ENCODE measurements around the gene ZNF654. TPM values are rescaled to one million over a fixed set of nuclear protein-coding genes. Genes with fewer than 3 reads are reported as not detected.
"Not testable (repeated sequence)": the region's sequence is repeated elsewhere in the genome, so short reads cannot be mapped to it uniquely, and the experiment has no call there.

The ZNF654 gene
- total RNA-seq, 1 experiment from 2014 or later = 25.0 TPM

DNA sequence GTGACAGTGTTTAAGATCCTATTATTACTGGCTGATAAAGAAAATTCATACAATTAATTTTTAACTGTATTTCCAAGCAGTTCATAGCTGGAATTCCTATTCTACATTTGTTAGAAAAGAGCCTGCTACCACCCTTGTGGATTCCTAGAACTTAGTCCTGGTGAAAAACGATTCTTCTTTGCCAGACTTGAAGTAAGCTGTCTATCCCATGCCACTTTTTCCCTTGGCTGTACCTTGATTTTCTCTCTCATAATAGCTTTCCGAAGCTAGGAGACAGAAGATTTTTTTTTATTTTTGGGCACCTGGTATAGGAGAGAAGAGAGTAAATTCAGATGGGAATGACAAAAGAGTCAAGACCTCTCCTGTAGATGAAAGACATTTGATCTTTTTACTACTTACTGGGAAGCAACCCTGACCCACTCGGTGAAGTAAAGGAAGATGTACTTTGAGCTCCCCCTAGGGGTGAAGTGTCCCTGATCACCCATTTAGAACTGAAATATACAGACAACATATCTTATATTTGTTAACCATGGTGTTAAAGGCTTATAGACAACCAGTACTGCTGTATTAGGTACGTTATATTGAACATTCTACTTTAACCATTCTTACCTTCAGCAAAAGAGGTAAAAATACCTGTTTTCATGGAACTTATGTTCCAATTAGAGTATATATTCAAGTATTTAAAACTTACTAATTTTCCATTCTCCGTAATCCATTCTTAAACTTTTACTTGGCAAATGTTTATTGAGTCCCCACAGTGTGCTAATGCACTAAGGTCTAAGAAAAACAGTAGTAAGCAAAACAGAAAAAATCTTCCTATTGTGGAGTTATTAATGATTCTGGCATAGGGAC, 54.5 kb downstream of the ZNF654 start:
- Histone ChIP-seq H3K27ac (ENCODE audit: low read depth, low read length, poor library complexity, severe bottlenecking) (peak overlapping the region; percentile 41), H3K36me3 (ENCODE audit: insufficient read depth, low read length, poor library complexity, severe bottlenecking) (peaks cover 5% of the 10 kb centered on the region), H3K27me3 (replicated peaks; ENCODE audit: insufficient read depth, low read depth, low read length, poor library complexity) (no peaks in the 10 kb centered on the region), H3K4me1 (ENCODE audit: insufficient read depth, low read length, poor library complexity, severe bottlenecking) (peaks cover 18% of the 10 kb centered on the region), H3K9me3 (ENCODE audit: low read depth, low read length, poor library complexity, severe bottlenecking) (no peaks in the 10 kb centered on the region), H3K4me3 (ENCODE audit: low read depth, low read length, poor library complexity, severe bottlenecking) (no peak overlapping the region)
- ChIA-PET CTCF (interaction anchor here (0.7 to 1.5 kb wide), 6 partner anchors 10 to 185 kb away, joined by 3 to 6 read pairs (median 4); no protein-coding TSS in a partner anchor), POLR2A (ENCODE audit: low non-redundant PET) (no interaction called here)
- BruUV-seq (replicated peaks) = no TSS peak
- TF ChIP-seq, protein P1, sequence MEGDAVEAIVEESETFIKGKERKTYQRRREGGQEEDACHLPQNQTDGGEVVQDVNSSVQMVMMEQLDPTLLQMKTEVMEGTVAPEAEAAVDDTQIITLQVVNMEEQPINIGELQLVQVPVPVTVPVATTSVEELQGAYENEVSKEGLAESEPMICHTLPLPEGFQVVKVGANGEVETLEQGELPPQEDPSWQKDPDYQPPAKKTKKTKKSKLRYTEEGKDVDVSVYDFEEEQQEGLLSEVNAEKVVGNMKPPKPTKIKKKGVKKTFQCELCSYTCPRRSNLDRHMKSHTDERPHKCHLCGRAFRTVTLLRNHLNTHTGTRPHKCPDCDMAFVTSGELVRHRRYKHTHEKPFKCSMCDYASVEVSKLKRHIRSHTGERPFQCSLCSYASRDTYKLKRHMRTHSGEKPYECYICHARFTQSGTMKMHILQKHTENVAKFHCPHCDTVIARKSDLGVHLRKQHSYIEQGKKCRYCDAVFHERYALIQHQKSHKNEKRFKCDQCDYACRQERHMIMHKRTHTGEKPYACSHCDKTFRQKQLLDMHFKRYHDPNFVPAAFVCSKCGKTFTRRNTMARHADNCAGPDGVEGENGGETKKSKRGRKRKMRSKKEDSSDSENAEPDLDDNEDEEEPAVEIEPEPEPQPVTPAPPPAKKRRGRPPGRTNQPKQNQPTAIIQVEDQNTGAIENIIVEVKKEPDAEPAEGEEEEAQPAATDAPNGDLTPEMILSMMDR (conservative IDR thresholded peaks at IDR 0.05; ENCODE audit: low read depth, low read length) = peak; percentile 85
- TF ChIP-seq EZH2 (IDR thresholded peaks at IDR 0.05; ENCODE audit: borderline replicate concordance, low read depth, low read length, poor library complexity, severe bottlenecking) = no peak
- DNase-seq (ENCODE audit: low spot score) = peak; percentile 88
- intact Hi-C loops (cut with micrococcal nuclease; ENCODE audit: unreplicated experiment) = loop anchor here (1.0 to 2.0 kb wide), 2 partner anchors 107 to 815 kb away; no protein-coding TSS in a partner anchor

DNA sequence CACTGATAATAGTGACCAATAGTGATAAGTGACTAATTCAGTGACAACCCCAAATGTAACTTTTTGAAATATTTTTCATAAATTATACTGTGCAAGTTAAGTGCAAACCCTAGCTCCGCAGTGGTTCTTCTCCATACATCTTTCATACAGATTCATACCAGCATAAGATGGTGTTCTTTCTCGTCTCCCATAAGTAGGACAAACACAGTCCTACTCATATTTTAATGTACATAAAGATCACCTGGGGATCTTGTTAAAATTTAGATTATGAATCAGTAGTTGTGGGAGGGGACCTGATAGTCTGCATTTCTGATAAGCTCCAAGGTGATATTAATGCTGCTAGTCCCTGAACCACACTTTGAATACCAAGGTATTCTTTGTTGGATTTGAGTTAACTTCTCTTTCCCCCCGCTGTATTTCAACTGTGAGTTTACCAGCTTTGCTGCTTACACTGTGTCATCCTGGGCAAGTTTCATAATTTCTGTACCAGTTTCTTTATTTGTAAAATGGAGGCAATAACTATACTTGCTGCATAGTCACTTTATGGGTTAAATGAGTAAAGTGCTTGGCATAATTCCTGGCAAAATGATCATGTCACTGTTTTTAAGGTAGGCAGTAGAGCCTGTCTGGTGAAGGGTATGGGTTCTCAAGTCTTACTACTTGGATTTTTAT, 56.0 kb downstream of the ZNF654 start:
- peaks cover 18% of the 10 kb centered on the region for H3K4me1 ChIP-seq (ENCODE audit: insufficient read depth, low read length, poor library complexity, severe bottlenecking)
- ChIA-PET POLR2A (ENCODE audit: low non-redundant PET) (no interaction called here), CTCF (no interaction called here)
- no peaks in the 10 kb centered on the region for H3K27me3 ChIP-seq (replicated peaks; ENCODE audit: insufficient read depth, low read depth, low read length, poor library complexity)
- no peak overlapping the region for H3K27ac ChIP-seq (ENCODE audit: low read depth, low read length, poor library complexity, severe bottlenecking)
- TF ChIP-seq EZH2 (IDR thresholded peaks at IDR 0.05; ENCODE audit: borderline replicate concordance, low read depth, low read length, poor library complexity, severe bottlenecking) = no peak
- TF ChIP-seq, protein P1 (conservative IDR thresholded peaks at IDR 0.05; ENCODE audit: low read depth, low read length) = no peak
- BruUV-seq (replicated peaks) = no TSS peak
- DNase-seq (ENCODE audit: low spot score) = no peak
- peaks cover 5% of the 10 kb centered on the region for H3K36me3 ChIP-seq (ENCODE audit: insufficient read depth, low read length, poor library complexity, severe bottlenecking)
- H3K9me3 ChIP-seq (ENCODE audit: low read depth, low read length, poor library complexity, severe bottlenecking) = no peaks in the 10 kb centered on the region
- intact Hi-C loops (cut with micrococcal nuclease; ENCODE audit: unreplicated experiment) = no loop called here
- H3K4me3 ChIP-seq (ENCODE audit: low read depth, low read length, poor library complexity, severe bottlenecking) = no peak overlapping the region

DNA sequence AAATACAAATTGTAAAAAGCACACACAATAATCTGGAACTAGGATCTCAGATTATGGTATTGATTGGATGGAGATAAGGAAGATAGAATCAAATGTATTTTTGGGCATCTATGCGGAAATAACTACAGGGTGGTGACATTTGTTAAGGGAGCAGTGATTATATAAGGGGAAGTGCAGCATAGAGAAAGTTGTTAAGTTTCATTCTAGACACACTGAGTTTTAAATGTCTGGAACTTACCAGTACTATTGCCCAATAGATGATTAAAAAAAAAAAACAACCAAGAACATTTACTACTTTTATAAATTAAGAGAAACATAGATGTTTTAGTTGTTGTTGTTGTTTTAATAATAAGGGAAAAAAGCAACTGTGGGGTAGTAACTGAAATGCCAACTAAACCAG, 58.6 kb downstream of the ZNF654 start:
- CTCF ChIA-PET = no interaction called here
- no peaks in the 10 kb centered on the region for H3K27me3 ChIP-seq (replicated peaks; ENCODE audit: insufficient read depth, low read depth, low read length, poor library complexity)
- POLR2A ChIA-PET (ENCODE audit: low non-redundant PET) = no interaction called here
- H3K36me3 ChIP-seq (ENCODE audit: insufficient read depth, low read length, poor library complexity, severe bottlenecking) = peaks cover 5% of the 10 kb centered on the region
- TF ChIP-seq, protein P1 (conservative IDR thresholded peaks at IDR 0.05; ENCODE audit: low read depth, low read length) = no peak
- TF ChIP-seq EZH2 (IDR thresholded peaks at IDR 0.05; ENCODE audit: borderline replicate concordance, low read depth, low read length, poor library complexity, severe bottlenecking) = no peak
- H3K27ac ChIP-seq (ENCODE audit: low read depth, low read length, poor library complexity, severe bottlenecking) = no peak overlapping the region
- peaks cover 12% of the 10 kb centered on the region for H3K4me1 ChIP-seq (ENCODE audit: insufficient read depth, low read length, poor library complexity, severe bottlenecking)
- no peak overlapping the region for H3K4me3 ChIP-seq (ENCODE audit: low read depth, low read length, poor library complexity, severe bottlenecking)
- intact Hi-C loops (cut with micrococcal nuclease; ENCODE audit: unreplicated experiment) = no loop called here
- DNase-seq (ENCODE audit: low spot score) = no peak
- no peaks in the 10 kb centered on the region for H3K9me3 ChIP-seq (ENCODE audit: low read depth, low read length, poor library complexity, severe bottlenecking)
- no TSS peak for BruUV-seq (replicated peaks)

DNA sequence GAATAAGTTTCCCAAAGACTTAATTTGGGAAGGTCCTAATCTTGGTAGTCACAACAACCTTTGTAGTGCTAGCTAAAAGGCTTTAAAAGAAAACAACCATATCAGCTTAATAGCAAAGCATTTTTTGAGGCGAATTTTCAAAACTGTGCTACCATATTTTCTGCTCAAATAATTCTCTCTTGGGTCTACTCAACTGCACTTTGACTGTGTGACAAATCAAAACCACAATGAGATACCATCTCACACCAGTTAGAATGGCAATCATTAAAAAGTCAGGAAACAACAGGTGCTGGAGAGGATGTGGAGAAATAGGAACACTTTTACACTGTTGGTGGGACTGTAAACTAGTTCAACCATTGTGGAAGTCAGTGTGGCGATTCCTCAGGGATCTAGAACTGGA, 59.5 kb downstream of the ZNF654 start:
- H3K36me3 ChIP-seq (ENCODE audit: insufficient read depth, low read length, poor library complexity, severe bottlenecking); CTCF ChIA-PET; DNase-seq (ENCODE audit: low spot score); H3K27me3 ChIP-seq (replicated peaks; ENCODE audit: insufficient read depth, low read depth, low read length, poor library complexity); H3K4me1 ChIP-seq (ENCODE audit: insufficient read depth, low read length, poor library complexity, severe bottlenecking); intact Hi-C loops (cut with micrococcal nuclease; ENCODE audit: unreplicated experiment); H3K27ac ChIP-seq (ENCODE audit: low read depth, low read length, poor library complexity, severe bottlenecking); H3K4me3 ChIP-seq (ENCODE audit: low read depth, low read length, poor library complexity, severe bottlenecking); POLR2A ChIA-PET (ENCODE audit: low non-redundant PET); BruUV-seq (replicated peaks); H3K9me3 ChIP-seq (ENCODE audit: low read depth, low read length, poor library complexity, severe bottlenecking): not testable (repeated sequence)

Data from A673 (cell line).